ENCODE data around the gene PLA2G2D. TPM values are rescaled to one million over a fixed set of nuclear protein-coding genes. Genes with fewer than 3 reads are reported as not detected.
A peak's percentile ranks its signal among the peaks of the same experiment; 100 is the strongest.

The PLA2G2D gene
- total RNA-seq, 1 donor: under 0.01 TPM

DNA sequence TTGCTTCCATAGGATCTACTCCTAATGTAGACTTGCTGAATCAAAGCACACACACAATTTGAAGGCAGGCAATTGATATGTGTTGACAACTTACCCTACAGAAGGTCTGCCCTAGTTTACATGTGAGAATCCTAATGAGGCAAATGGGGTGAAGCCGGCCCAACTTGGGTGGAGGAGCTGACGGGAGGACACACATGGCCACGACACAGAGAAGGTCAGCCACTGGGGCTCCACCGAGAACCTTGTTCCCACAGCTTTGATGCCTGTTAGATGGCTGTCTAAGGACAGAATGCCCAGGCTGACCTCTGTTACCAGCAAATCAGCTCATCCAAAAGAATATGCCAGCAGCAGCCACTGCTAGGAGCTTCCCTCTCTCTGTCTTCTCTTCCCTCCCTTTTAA, 1.5 kb upstream of the PLA2G2D start:
- no peak for DNase-seq (ENCODE audit: low read depth in 2 of 3, low spot score in 2 of 3)

- DNase-seq (ENCODE audit: low read depth in 2 of 3, low spot score in 2 of 3): no peak
Observed at GRCh38 chr1:20117236-20117635, 2.1 kb downstream of the PLA2G2D start.

DNA sequence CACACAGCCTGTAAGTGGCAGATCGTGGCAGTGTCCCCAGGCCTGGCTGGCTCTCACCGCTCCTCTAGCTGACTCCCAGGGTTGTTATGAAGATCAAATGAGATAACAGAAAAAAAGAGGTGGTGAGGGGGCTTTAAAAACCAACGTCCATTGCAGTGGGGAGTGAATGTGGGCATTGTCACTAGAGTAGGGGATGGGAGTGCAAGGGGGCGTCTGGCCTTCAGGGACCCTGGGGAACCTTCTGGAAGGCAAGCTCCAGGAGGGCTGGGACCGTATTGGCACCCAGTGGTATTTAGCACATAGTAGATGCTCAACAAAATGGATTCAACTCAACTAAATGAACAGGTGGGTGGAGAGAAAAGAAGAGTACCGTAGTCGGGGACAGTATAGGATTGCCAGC, 3.4 kb downstream of the PLA2G2D start:
- no peak for DNase-seq (ENCODE audit: low read depth in 2 of 3, low spot score in 2 of 3)

DNA sequence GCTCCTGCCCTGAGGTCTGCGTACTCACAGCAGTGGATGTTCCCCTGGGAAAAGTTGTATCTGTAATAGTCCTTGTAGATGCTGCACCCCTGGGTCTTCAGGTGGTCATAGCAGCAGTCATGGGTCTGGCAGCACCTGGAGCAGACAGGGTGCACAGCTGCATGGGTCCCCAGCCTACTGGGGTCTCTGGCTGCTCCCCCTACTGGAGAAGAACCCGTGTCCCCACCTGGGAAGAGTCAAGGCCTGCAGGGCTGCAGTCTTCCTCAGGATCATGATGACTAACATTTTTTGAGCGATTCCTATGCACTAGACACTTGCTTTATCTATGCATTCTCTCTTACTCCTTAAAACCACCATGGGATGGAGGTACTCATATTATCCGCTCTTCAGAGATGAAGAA, 3.9 kb downstream of the PLA2G2D start:
- no peak for DNase-seq (ENCODE audit: low read depth in 2 of 3, low spot score in 2 of 3)

DNA sequence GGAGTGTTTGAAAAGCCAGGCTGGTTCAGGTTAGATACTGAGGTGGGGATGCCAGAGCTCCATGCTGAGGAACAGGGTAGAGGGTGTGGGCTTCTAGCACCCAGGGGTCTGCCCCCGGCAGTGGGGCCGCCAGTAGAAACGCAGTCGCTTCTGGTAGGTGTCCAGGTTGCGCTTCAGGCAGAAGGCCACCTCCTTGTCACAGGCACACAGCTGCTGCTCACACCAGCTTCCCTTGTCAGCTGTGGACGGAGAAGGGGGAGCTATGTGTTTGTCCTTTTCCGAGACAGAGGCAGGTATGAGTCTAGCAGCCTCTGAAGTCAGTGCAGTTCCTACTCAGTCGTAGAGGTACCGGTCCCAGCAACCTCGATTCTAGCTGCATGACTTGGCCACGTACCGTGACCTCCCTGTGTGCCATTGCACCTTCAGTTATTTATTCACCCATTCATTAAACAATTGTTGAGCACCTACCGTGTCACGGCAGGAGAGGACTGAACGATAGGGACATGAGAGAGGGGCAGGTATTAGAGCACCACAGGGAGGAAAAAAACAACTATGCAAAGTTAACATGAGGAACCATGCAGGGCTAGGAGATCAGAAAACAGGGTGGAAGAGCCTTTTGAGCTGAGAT, 5.2 kb downstream of the PLA2G2D start:
- DNase-seq (ENCODE audit: low read depth in 2 of 3, low spot score in 2 of 3): no peak

GRCh38 chr1:20112279-20113000, 6.9 kb downstream of the PLA2G2D start:
- no peak for DNase-seq (ENCODE audit: low read depth in 2 of 3, low spot score in 2 of 3)

DNA sequence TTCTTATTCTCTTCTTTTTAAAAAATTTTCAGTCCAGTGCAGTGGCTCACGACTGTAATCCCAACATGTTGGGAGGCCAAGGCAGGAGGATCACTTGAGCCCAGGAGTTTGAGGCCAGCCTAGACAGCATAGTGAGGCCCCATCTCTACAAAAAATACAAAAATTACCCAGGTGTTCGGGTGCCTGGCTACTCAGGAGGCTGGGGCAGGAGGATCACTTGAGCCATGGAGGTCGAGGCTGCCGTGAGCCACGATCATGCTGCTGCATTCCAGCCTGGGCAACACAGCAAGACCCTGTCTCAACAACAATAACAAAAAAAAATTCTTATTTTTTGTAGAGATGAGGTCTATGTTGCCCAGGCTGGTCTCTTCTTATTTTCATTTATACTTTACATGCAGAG, 7.9 kb downstream of the PLA2G2D start:
- no peak for DNase-seq (ENCODE audit: low read depth in 2 of 3, low spot score in 2 of 3)

DNA sequence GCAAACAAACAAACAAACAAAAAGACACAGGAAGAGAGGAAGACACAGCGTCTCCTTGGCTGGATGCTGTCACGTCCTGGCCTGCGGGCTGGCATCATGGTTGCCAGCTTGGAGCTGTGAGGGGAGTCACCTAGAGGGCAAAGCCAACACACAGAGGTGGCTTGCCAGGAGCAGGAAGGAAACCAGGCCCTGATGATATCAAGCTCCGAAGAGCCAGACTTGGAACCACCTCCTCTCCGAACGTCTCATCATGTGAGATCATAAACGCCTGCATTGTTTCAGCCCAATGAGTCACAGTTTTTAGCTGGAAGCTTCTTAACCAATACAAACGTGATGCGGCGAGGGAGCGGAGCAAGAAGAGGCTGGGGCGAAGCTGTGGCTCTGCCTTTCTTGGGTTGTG, 8.7 kb downstream of the PLA2G2D start:
- no peak for DNase-seq (ENCODE audit: low read depth in 2 of 3, low spot score in 2 of 3)

DNA sequence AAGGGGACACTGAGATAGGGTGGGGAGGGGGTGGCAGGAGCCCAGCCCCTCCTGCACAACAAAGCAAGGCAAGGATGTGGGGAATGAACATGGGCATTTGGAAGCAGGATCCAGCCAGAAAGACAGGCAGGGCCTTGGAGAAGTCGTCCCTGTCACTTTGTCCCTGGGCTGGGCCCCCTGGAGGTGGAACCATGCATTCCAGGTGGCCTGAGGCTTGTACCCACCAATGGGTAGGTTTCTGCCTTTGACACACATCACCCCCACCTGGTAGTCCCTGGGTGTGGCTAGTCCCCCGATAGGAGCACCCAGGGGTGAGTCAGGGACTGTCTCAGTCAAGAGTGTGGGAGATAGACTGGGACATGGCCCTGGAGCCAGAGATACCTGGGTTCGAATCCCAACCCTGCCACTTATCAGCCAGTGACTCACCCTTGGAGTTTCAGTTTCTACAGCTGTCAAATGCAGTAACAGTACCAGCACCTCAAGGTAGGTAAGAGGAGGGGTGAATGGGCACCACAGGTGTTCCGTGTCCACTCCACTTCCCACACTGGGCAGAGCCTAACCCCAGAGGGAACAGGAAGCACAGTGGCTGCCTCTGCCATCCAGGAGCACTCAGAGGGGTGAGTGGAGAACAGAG, 10.0 kb downstream of the PLA2G2D start:
- DNase-seq (ENCODE audit: low read depth in 2 of 3, low spot score in 2 of 3): no peak

DNA sequence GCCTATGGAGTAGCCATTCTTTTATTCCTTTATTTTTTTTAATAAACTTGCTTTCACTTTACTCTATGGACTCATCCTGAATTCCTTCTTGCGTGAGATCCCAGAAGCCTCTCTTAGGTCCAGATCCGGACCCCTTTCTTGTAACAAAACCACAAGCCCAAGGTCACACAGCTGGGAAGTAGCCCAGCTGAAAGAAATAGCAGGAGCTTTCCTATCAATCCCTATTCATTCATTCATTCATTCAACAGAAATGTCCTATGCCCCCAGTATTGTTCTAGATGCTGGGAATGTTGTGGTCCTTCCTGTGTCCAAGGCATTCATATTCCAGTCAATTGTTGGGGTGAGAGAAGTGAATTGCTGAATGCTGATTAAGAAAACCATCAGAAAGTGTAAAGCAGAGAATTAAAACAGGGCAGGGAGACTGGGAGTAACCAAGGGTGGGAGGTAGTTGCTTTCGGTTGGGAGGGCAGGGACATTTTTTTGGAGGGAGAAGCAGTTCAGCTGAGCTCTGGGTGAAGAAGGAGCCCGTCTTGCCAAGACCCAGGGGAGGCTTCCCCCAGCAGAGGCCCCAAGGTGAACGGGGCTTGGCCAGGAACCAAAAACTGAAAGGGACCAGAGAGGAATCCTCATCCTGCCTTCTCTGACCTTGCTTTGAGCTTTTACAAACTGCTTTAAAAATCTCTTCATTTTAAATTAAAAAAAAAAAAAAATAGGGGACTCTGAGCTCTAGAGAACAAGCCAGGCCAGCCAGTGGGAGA, 10.8 kb downstream of the PLA2G2D start:
- DNase-seq (ENCODE audit: low read depth in 2 of 3, low spot score in 2 of 3): no peak

GRCh38 chr1:20107796-20108195, 11.5 kb downstream of the PLA2G2D start:
- no peak for DNase-seq (ENCODE audit: low read depth in 2 of 3, low spot score in 2 of 3)

DNA sequence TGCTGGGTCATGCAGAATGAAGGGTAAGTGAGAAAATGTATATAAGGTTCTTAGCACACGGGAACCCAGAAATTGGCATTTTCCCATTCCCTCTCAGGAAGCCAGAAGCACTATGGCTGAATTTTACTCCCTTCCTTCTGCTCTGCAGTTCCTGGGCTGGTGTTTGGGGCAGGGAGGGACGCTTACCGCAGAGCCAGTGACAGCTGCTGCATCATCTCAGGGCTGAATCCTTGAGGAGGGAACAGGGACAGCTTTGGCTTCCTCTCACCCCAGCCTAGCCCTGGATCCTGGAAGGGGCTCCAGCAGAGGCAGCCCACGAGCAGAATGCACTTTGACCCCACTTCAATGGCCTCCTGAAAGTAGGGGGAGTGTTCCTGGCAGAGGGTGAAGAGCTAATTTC, 12.0 kb downstream of the PLA2G2D start:
- DNase-seq (ENCODE audit: low read depth in 2 of 3, low spot score in 2 of 3): no peak

- DNase-seq (ENCODE audit: low read depth in 2 of 3, low spot score in 2 of 3): no peak
Observed at GRCh38 chr1:20105856-20106255, 13.5 kb downstream of the PLA2G2D start.

- no peak for DNase-seq (ENCODE audit: low read depth in 2 of 3, low spot score in 2 of 3)
Observed at GRCh38 chr1:20102875-20103274, 16.5 kb downstream of the PLA2G2D start.

GRCh38 chr1:20100632-20101355, 18.5 kb downstream of the PLA2G2D start:
- DNase-seq (ENCODE audit: low read depth in 2 of 3, low spot score in 2 of 3): peak in 2 of 3 donors; percentile 46 to 61

DNA sequence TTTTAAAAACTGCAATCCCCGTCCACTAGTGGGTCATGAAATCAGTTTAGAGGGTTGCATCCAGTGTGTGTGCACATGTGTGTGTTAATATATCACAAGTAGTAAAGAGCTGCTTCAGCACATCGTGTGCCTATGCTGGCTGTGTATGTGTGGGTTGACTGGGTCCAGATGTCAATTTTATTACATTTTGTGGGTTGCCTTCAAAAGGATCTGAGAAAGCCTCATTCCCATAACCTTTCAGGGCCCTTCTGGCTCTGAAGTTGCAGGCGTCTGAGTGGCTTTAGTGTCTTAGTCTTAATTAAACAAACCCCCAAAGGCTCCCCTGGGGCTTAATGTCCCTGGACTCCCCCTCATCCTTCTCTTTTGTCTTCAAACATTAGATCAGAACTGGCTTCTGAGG, 19.8 kb downstream of the PLA2G2D start:
- DNase-seq (ENCODE audit: low read depth in 2 of 3, low spot score in 2 of 3): no peak

GRCh38 chr1:20096840-20097447, 22.4 kb downstream of the PLA2G2D start:
- DNase-seq (ENCODE audit: low read depth in 2 of 3, low spot score in 2 of 3): no peak

- DNase-seq (ENCODE audit: low read depth in 2 of 3, low spot score in 2 of 3): no peak
Observed at GRCh38 chr1:20095564-20096434, 23.5 kb downstream of the PLA2G2D start.

DNA sequence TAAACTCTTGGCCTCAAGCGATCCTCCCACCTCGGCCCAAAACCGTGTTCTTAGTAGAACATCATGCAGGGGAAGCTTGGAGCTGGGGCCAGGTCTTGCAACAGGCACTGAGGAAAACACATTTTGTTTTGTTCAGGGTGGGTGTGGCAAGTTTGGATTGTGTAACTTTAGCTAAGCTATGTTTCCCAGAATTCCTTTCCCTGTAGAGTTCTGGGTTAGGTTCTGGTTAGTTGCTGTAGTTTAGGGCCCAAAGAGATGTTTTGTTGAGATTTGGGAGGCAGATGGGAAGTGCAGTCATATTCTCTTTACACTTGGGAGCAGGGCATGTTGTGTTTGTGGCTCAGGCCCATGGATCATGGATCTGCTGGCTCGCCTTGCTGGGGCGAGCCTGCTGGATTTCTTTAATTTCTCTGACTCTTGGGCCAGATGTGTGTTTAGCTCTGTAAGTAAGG, 25.4 kb downstream of the PLA2G2D start:
- no peak for DNase-seq (ENCODE audit: low read depth in 2 of 3, low spot score in 2 of 3)
